ENCODE results near the gene PAXIP1.

The PAXIP1 gene

GRCh38 chr7:154996101-154996500, 6.8 kb downstream of the PAXIP1 start:
- no peak for DNase-seq

GRCh38 chr7:154994996-154995395, 7.9 kb downstream of the PAXIP1 start:
- DNase-seq = no peak

GRCh38 chr7:154990964-154991540, 11.9 kb downstream of the PAXIP1 start:
- DNase-seq = no peak

GRCh38 chr7:154987571-154987970, 15.4 kb downstream of the PAXIP1 start:
- no peak for DNase-seq

- DNase-seq = no peak
Observed at GRCh38 chr7:154986200-154986945, 16.6 kb downstream of the PAXIP1 start.

GRCh38 chr7:154985230-154985629, 17.7 kb downstream of the PAXIP1 start:
- no peak for DNase-seq

GRCh38 chr7:154984601-154985188, 18.2 kb downstream of the PAXIP1 start:
- DNase-seq = no peak

- DNase-seq = no peak
Observed at GRCh38 chr7:154978017-154978416, 24.9 kb downstream of the PAXIP1 start.

- no peak for DNase-seq
Observed at GRCh38 chr7:154977250-154977649, 25.7 kb downstream of the PAXIP1 start.

- DNase-seq = no peak
Observed at GRCh38 chr7:154976844-154977243, 26.1 kb downstream of the PAXIP1 start.

GRCh38 chr7:154975984-154976383, 26.9 kb downstream of the PAXIP1 start:
- no peak for DNase-seq

GRCh38 chr7:154973381-154973780, 29.5 kb downstream of the PAXIP1 start:
- DNase-seq = no peak

- DNase-seq = no peak
Observed at GRCh38 chr7:154968336-154969001, 34.5 kb downstream of the PAXIP1 start.

GRCh38 chr7:154967401-154967955, 35.4 kb downstream of the PAXIP1 start:
- DNase-seq = no peak

GRCh38 chr7:154965014-154965413, 37.9 kb downstream of the PAXIP1 start:
- no peak for DNase-seq

GRCh38 chr7:154960063-154960790, 42.7 kb downstream of the PAXIP1 start:
- DNase-seq = no peak

- no peak for DNase-seq
Observed at GRCh38 chr7:154956427-154956826, 46.5 kb downstream of the PAXIP1 start.

- peak; percentile 61 to 72 for DNase-seq
Observed at GRCh38 chr7:154953006-154953684, 49.8 kb downstream of the PAXIP1 start.

- no peak for DNase-seq
Observed at GRCh38 chr7:154950960-154951359, 52.0 kb downstream of the PAXIP1 start.

- DNase-seq = no peak
Observed at GRCh38 chr7:154947604-154948003, 55.3 kb downstream of the PAXIP1 start.

GRCh38 chr7:154946166-154946565, 56.8 kb downstream of the PAXIP1 start:
- no peak for DNase-seq

GRCh38 chr7:154943906-154944305, 59.0 kb downstream of the PAXIP1 start:
- DNase-seq = no peak
